ENCODE measurements around the gene SRRD.

SRRD gene

GRCh38 chr22:26484360-26484706 is 656 bp downstream of the SRRD start:
- no peak for DNase-seq

DNA sequence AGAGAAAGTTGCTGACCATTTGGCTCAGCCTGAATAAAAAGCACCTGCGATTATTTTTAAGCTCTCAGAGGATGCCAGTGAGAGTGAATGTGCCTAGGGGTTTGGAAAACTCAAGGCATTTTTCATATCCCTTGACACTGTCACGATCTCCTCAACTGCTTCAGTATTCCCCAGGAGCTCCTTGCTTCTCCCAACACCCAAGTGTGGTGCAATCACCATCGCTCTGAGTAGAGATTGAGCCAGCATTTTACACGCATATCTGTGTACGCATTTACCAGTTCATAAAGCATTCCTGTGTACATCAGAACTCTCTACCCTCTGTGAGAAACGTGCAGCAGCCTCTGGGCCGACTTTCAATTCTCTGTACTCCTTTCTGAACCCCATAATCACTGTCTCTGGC is 1.3 kb downstream of the SRRD start:
- DNase-seq: no peak

GRCh38 chr22:26485806-26486390 is 2.2 kb downstream of the SRRD start:
- no peak for DNase-seq

GRCh38 chr22:26486394-26486793 is 2.7 kb downstream of the SRRD start:
- DNase-seq: no peak

DNA sequence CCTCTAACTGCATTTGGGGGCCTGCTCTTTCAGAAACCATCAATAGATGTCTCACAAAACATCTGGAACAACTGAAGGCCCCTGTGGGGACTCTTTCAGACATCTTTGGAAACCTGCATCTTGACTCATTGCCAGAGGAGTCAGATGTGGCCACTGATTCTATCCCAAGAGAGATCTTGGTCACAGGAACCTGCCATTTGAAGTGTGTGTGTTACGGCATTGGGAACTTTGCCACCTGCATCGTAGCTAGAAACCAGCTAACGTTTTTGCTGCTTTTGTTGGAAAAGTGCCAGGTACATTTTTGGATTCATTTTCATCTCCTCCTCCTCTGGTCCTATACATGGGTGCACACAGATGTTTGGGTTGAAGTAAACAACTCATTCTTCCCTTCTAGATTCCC is 4.3 kb downstream of the SRRD start:
- no peak for DNase-seq

DNA sequence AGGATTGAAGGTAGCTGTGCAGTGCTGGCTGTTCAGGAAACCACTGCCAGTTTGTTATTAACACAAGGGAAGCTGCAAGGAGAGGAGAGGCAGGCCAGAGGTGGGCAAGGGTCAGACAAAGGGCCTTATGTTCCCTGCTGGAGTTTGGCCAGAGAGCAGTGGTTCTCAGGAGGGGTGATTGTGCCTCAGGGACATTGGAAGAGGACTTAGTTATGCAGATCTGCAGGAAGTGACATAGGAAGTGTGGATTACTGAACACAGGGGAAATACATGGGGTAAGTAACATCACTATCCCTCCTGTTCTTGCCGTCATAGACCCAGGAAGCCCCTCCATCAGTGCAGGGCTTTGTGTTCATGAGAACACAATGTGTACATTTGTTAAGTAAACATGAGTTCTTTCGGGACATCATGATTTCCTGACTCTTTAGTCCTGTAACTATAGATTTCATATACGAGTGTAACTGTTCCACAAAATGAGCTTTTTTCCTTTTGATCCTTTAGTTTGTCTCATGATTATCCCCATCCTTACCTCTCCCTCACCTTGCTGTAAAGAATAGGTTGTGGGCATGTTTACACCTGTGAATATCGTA is 5.9 kb downstream of the SRRD start:
- DNase-seq: peak; percentile 66

DNA sequence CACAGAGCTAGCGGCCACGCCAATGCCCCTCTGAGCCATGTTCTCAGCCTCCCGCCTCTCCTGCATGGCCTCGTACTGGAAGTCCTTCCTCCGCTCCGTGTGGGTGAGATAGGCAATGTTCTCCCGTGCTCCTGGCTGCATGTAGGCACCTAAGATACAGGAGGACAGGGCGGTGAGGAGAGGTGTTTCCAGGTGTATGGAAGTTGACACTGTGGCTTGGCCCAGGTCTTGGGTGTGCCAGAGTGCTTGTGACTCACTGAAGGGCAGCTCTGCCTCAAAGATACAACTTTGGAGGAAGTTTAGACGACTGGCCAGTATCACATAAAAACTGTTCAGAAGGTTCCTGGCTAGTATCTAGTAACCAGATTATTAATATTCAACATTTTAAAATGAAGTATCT is 8.5 kb downstream of the SRRD start:
- no peak for DNase-seq

DNA sequence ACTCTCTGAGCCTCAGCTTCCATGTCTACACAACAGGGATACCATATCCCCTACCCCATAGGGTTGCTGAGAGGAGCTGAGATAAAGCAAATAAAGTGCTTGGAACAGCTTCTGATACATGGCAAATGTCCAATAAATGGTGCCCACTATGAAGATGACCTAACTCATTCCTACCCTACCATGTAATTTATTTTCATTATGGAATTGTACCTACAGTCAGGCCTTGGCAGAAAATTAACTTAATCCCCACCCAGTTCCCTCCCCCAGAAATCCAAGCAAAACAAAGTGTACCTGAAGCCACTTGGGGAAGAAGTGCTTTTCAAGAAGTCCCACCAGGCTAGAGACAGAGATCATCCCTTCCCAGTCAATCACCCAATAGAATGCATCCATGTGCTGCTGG is 10.8 kb downstream of the SRRD start:
- DNase-seq: no peak

GRCh38 chr22:26496456-26496855 is 12.8 kb downstream of the SRRD start:
- no peak for DNase-seq

- no peak for DNase-seq
Observed at GRCh38 chr22:26499188-26499703, 15.6 kb downstream of the SRRD start.

GRCh38 chr22:26501996-26502395 is 18.3 kb downstream of the SRRD start:
- DNase-seq: no peak

DNA sequence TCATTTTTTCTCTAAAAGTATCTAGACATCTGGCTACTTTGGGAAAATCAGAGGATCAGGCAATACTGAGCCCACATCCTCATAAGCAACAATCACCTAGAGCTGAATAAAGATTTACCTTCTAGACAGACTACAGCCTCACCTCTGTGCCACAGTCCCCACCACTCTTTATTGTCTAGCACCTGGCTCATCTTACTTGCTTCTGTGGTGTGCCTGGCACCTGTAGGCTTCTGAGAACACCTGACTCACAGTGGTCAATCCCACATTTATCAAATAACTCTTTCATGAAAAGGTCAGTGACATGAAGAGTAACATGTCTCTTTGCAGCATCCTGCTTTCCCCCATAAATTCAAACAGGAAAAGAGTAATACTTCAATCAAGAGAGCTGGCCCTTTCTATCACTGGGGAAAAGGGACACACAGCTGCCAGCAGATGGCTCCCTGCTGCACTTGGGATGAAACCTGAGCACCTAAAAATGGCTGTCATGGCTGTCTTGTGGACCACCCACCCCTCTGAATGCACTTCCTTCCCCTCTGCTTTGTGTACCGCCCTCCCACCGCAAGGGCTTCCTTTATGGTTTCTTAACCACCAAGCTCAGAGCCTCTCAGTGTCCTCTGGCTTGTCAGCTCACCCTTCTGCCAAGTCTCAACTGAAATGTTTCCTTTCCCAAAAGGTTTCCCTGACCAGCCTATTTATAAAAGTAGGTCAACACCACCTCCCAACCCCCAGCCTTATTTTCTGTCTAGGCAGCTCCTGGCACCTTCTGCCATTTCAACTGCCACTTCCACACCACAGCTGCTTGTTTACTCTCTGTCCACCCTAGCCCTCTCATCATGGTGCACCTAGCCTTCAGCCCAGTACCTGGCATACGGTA is 19.2 kb downstream of the SRRD start:
- DNase-seq: peak; percentile 81

DNA sequence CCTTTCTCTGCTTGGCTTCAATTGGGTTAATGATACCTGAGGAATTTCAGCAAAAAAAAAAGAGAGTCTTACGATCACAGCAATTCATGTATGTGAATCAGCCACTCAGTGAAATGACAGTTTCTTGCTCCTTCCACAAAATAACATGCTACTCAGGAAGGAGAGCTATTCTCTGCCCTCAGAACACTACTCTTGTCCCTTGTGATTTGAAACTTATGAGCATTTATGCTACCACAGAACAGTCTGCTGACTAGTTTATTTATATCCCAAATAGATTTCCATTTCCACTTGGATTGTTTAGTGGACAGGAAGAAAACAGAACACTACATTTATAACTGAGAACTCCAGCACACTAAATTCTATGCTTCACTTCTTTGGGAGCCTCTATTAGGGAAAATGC is 20.1 kb downstream of the SRRD start:
- DNase-seq: no peak

DNA sequence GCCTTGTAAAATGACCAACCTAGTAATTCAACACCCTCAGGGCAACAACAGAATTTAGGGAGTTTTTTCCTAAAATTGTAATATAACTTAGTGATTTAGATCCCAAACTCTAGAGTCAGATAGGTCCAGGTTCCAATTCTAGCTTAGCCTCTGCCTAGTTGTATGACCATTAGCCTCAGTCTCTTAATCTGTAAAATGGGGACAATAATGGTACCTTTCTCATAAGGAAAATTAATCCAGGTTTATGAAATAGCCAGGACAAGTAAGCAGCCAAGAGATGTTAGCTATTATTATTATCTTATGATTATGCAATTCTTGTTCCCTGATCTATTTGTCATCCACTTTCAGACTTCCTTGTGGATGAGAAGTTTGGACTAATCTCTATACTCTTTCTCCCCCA is 24.5 kb downstream of the SRRD start:
- DNase-seq: no peak

GRCh38 chr22:26512149-26512793 is 28.6 kb downstream of the SRRD start, which contains the start of gene TFIP11:
Gene TFIP11, minus strand, starts transcription at chr22:26512473. Its CDS starts 2,201 bp downstream, at chr22:26510272.
- DNase-seq: peak; percentile 98

GRCh38 chr22:26513838-26514237 is 30.2 kb downstream of the SRRD start:
- no peak for DNase-seq

GRCh38 chr22:26514419-26515161 is 30.9 kb downstream of the SRRD start:
- DNase-seq: no peak

DNA sequence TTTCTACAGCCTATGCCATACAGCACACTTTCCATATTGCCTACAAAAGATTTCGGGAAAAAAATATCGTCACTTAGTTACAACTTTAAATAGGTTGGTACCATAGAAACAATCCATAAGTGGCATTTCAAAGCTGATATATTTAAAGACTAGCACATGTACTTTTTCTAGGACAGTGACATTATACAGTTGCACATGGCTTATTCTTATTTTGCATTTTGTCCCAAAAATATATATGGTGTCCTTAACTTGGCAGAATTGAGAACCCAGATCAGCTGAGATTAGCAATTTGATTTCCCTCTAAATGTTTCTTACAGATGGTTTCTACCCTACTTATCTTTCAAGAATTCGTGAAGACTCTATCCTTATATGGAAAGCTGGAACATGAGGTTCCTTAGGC is 32.3 kb downstream of the SRRD start:
- DNase-seq: no peak

GRCh38 chr22:26516503-26516902 is 32.8 kb downstream of the SRRD start:
- DNase-seq: no peak

DNA sequence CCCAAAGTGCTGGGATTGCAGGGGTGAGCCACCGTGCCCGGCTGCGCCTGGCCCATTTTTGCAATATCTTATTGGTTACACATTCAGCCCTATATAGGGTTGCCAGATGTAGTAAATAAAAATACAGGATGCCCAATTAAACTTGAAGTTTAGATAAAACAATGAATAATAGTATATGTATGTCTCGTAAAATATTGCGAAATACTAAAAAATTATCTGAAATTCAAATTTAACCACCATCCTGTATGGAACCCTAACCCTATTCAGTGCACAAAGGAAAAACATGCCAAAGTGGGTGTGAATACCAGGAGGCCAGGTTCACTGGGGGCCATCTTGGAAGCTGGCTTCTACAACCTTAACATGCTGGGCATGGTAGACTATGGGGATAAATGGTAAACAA is 33.8 kb downstream of the SRRD start:
- no peak for DNase-seq

DNA sequence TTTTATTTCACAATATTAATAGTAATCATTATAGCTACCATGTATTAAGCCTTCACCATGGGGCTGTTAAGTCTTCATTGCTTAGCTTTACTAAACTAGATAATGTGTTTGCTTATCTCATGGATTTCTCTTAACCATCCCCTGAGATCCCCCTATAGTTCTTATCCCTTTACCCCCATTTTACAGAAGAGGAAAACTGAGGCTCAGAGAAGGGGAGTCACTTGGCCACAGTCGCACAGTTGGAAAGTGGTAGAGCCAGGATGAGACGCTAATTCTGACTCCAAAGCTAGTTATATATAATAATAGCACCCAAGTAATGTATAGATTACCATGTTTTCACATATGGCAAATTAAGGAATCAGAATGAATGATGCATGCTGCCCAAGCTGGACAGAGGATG is 38.3 kb downstream of the SRRD start:
- DNase-seq: no peak

DNA sequence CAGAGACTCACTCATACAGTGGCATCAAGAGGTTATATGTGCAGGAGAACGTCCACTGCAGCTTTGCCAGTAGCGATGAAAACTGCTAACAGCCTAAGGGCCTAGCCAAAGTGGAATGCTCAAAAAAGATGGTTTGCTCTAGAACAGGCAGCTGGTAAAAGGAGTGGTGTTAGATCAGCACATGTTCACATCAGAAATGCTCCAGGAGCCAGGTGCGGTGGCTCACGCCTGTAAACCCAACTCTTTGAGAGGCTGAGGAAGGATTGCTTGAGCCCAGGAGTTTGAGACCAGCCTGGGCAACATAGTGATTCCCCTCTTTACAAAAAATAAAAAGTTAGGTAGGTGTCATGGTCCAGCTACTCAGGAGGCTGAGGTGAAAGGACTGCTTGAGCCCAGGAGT is 38.9 kb downstream of the SRRD start:
- DNase-seq: no peak

- DNase-seq: no peak
Observed at GRCh38 chr22:26524870-26525269, 41.2 kb downstream of the SRRD start.

Data from islet precursor cell (in vitro differentiated cells).